Measurements from ENCODE around the gene COL4A1.

Gene COL4A1

DNA sequence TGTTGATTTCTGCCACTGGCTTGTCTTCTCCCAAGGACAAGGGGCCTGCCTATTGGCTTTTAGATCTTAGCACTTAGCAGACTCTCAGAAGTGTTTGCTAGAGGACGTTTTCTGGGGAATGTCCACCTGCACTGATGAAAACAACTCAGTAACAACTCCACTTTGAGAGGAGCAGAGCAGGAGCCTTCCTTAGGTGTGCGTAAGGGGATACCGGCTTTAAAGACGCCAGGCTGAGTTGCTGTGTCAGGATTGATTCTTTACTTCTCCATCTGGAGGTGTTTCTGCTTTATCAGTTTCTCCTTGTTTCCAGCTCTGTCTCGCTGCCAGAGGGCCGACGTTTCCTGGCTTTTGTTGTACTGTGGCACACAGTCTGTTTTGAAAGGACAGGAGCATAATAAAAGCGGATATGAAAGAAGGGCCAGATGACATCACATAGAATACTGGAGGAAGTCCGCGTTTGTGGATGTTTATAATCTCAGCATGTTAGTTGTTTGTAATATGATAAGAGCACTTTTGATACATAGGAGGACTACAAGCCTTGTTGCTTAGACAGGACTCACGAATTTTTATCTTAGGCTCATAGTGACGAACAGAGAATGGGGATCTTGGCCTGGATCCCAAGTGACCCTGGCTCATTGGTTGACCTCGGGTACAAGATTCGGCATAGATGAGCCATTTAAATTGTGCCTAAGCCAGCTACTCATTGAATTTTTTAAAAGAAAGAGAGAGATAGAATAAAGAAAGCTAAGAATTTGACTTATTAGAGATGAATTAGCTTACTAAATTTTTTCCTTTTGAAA is 34.7 kb upstream of the COL4A1 start:
- DNase-seq (ENCODE audit: low read depth), result no peak
- no peak for TF ChIP-seq CTCF (IDR thresholded peaks at IDR 0.05; ENCODE audit: insufficient read depth, low read depth, low read length, missing control alignments)
- no peak overlapping the region for H3K4me3 ChIP-seq (ENCODE audit: low read depth, low read length)

DNA sequence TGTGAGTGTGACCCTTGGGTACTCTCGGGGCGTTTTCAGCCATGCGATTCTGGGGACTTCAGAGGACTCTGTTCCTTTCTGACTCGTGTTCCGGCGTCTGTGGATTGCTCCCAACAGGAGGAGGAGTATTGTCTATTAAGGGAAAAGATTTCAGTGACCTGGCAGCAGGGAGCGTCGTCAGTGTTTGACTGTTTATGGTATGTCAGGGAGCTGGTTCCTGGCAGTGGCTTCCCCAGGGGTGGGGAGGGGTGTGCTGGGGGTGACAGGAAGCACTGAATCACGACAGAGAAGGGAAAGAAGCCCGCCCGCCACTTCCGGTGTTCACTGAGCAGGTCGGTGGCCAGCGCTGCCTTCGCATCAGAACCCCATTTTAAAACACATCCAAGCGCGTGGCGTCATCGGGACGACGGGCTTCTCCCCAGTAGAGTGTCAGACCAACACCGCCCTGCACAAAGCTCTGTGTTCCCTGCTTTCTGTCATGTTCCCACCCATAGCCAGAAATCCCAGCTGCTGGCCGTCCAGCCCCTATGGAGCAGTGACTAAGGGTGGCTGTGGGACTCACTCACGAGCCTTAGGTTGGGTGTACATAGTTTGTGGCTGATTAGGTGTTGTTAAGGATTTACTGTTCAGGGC is 34.0 kb upstream of the COL4A1 start:
- TF ChIP-seq CTCF (IDR thresholded peaks at IDR 0.05; ENCODE audit: insufficient read depth, low read depth, low read length, missing control alignments), result no peak
- H3K4me3 ChIP-seq (ENCODE audit: low read depth, low read length), result no peak overlapping the region
- peak; percentile 19 for DNase-seq (ENCODE audit: low read depth)

DNA sequence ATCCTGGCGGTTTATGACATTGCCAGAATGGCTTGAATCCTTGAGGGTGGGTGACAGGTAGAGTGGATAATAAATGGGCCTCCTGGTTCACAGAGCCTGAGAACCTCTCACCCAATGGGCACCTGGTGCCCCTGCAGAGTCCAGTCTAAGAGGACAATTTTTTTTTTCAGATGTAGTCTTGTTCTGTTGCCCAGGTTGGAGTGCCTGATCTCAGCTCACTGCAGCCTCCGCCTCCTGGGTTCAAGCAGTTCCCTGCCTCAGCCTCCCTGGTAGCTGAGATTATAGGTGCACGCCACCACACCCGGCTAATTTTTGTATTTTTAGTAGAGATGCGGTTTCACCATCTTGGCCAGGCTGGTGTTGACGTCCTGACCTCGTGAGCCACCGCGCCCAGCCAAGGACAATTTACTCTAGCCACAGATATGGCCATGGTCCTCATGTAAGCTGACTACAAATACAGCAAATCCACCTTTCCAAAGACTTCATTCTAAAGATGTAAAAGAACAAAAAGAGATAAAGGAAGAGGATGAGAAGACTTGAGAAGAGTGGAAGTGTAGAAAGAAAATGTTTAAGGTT is 33.1 kb upstream of the COL4A1 start:
- H3K4me3 ChIP-seq (ENCODE audit: low read depth, low read length), result no peak overlapping the region
- TF ChIP-seq CTCF (IDR thresholded peaks at IDR 0.05; ENCODE audit: insufficient read depth, low read depth, low read length, missing control alignments), result no peak
- DNase-seq (ENCODE audit: low read depth), result no peak

DNA sequence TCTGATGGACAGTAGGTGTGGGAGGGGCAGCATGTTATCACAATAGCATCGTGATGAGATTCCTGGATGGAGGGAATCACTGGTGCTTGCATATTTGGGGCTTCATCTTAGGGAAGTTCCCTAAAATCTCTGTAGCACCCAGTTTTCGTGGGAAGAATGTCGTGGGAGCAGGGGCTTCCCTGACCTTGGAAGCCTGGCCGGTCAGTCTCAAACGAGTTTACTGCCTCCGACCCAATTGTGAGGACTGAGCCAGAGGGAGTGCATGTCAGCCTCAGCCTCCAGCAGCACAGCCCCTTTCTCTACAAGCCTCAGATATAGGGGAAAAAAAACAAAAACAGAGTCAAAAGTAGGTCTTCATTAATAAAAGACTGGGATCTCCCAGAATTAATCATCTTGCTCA is 32.3 kb upstream of the COL4A1 start:
- TF ChIP-seq CTCF (IDR thresholded peaks at IDR 0.05; ENCODE audit: insufficient read depth, low read depth, low read length, missing control alignments), result no peak
- no peak overlapping the region for H3K4me3 ChIP-seq (ENCODE audit: low read depth, low read length)
- no peak for DNase-seq (ENCODE audit: low read depth)

GRCh38 chr13:110338441-110339101 is 31.6 kb upstream of the COL4A1 start:
- DNase-seq (ENCODE audit: low read depth), result no peak
- TF ChIP-seq CTCF (IDR thresholded peaks at IDR 0.05; ENCODE audit: insufficient read depth, low read depth, low read length, missing control alignments), result no peak
- H3K4me3 ChIP-seq (ENCODE audit: low read depth, low read length), result no peak overlapping the region

DNA sequence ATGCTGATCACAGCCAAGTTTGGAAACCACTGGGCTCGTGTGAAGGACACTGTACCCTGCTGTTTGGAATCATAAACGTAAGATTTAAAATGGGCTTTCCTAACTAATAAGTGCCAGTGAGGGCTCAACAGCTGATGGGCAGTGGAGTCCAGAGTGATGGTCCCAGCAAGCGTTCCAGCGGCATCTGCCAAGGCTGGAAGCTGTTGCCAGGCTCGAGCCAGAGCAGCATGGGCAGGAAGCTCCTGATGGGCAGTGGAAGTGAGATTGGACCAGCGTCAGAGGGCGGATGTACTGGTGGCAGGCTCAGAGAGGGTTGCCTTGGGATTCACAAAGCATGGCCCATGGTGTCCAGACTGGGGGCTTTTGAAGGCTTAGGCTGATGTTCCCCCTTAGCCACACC is 30.3 kb upstream of the COL4A1 start:
- no peak for DNase-seq (ENCODE audit: low read depth)
- no peak for TF ChIP-seq CTCF (IDR thresholded peaks at IDR 0.05; ENCODE audit: insufficient read depth, low read depth, low read length, missing control alignments)

More for the DNA sequence above, 30.3 kb upstream of the COL4A1 start:
- no peak overlapping the region for H3K4me3 ChIP-seq (ENCODE audit: low read depth, low read length)
